HL-60 (cell line): Measurements from ENCODE around the gene OGFOD3.

ENCODE experiments used
- DNase-seq, 2 experiments: peaks; one replicate each; pipeline ENCODE4 v3.0.0-alpha.2; 2010 to 2020; ENCODE audit warnings: low read depth in 1 of 2, low spot score in 1 of 2
- H3K27ac ChIP-seq: fragments of 250-450 bp; sonication (Bioruptor Pico); replicated peaks from 2 replicates; pipeline ENCODE4 v1.5.1; 2020; ENCODE audit warnings: mild to moderate bottlenecking, moderate library complexity
- H3K27me3 ChIP-seq: fragments of 250-450 bp; sonication (Bioruptor Pico); 2 replicates; pipeline ENCODE4 v1.5.1; 2021; ENCODE audit warnings: mild to moderate bottlenecking, moderate library complexity; ENCODE audit not compliant: insufficient read depth, poor library complexity, severe bottlenecking
- H3K4me3 ChIP-seq: replicated peaks from 2 replicates; pipeline ENCODE4 v1.5.1; 2011; ENCODE audit warnings: mild to moderate bottlenecking, control low read depth, low read length; ENCODE audit not compliant: insufficient read depth
- GABPA ChIP-seq: IDR thresholded peaks from 2 replicates; pipeline ENCODE4 v1.6.1; 2012; ENCODE audit warnings: low read depth
- POLR2AphosphoS5 ChIP-seq: IDR thresholded peaks from 2 replicates; pipeline ENCODE4 v1.6.1; 2012; ENCODE audit warnings: low read depth
- SPI1 ChIP-seq: IDR thresholded peaks from 2 replicates; pipeline ENCODE4 v1.6.1; 2012; ENCODE audit warnings: low read depth, mild to moderate bottlenecking, borderline replicate concordance
- TF ChIP-seq, protein P1 (sequence below): IDR thresholded peaks from 2 replicates; pipeline ENCODE4 v1.6.1; 2012; ENCODE audit warnings: low read depth; ENCODE audit not compliant: insufficient replicate concordance
- TF ChIP-seq, protein P2 (sequence below): IDR thresholded peaks from one replicate; pipeline ENCODE4 v1.5.1; 2011; ENCODE audit warnings: low read length, control low read depth, inconsistent platforms; ENCODE audit not compliant: insufficient read depth

The OGFOD3 gene

DNA sequence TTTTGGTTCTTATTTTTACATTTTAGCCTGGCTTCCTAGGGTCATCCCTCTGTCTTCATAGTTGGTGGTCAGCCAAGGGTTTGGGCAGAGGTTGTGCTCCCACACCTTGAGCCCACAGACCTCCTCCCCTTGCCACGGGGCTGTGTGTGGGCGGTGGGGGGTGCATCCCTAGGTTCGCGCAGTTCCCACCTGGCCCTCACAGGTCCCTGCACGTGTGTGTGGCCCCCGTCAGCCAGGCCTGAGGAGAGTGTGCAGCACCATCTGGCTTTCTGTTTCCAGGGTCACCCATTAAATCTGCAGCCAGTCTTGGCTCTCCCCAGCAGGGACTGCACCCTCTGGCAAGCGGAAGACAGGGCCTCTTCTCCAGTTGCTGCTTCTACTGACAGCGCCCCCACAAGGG, 13.6 kb upstream of the OGFOD3 start:
- Histone ChIP-seq H3K27ac (no peak overlapping the region), H3K27me3 (no peaks in the 10 kb centered on the region), H3K4me3 (no peak overlapping the region)
- DNase-seq = no peak
- TF ChIP-seq GABPA = no peak
- no peak for TF ChIP-seq SPI1
- no peak for TF ChIP-seq POLR2AphosphoS5
- TF ChIP-seq, protein P1, sequence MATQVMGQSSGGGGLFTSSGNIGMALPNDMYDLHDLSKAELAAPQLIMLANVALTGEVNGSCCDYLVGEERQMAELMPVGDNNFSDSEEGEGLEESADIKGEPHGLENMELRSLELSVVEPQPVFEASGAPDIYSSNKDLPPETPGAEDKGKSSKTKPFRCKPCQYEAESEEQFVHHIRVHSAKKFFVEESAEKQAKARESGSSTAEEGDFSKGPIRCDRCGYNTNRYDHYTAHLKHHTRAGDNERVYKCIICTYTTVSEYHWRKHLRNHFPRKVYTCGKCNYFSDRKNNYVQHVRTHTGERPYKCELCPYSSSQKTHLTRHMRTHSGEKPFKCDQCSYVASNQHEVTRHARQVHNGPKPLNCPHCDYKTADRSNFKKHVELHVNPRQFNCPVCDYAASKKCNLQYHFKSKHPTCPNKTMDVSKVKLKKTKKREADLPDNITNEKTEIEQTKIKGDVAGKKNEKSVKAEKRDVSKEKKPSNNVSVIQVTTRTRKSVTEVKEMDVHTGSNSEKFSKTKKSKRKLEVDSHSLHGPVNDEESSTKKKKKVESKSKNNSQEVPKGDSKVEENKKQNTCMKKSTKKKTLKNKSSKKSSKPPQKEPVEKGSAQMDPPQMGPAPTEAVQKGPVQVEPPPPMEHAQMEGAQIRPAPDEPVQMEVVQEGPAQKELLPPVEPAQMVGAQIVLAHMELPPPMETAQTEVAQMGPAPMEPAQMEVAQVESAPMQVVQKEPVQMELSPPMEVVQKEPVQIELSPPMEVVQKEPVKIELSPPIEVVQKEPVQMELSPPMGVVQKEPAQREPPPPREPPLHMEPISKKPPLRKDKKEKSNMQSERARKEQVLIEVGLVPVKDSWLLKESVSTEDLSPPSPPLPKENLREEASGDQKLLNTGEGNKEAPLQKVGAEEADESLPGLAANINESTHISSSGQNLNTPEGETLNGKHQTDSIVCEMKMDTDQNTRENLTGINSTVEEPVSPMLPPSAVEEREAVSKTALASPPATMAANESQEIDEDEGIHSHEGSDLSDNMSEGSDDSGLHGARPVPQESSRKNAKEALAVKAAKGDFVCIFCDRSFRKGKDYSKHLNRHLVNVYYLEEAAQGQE = no peak
- TF ChIP-seq, protein P2, sequence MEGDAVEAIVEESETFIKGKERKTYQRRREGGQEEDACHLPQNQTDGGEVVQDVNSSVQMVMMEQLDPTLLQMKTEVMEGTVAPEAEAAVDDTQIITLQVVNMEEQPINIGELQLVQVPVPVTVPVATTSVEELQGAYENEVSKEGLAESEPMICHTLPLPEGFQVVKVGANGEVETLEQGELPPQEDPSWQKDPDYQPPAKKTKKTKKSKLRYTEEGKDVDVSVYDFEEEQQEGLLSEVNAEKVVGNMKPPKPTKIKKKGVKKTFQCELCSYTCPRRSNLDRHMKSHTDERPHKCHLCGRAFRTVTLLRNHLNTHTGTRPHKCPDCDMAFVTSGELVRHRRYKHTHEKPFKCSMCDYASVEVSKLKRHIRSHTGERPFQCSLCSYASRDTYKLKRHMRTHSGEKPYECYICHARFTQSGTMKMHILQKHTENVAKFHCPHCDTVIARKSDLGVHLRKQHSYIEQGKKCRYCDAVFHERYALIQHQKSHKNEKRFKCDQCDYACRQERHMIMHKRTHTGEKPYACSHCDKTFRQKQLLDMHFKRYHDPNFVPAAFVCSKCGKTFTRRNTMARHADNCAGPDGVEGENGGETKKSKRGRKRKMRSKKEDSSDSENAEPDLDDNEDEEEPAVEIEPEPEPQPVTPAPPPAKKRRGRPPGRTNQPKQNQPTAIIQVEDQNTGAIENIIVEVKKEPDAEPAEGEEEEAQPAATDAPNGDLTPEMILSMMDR = no peak

DNA sequence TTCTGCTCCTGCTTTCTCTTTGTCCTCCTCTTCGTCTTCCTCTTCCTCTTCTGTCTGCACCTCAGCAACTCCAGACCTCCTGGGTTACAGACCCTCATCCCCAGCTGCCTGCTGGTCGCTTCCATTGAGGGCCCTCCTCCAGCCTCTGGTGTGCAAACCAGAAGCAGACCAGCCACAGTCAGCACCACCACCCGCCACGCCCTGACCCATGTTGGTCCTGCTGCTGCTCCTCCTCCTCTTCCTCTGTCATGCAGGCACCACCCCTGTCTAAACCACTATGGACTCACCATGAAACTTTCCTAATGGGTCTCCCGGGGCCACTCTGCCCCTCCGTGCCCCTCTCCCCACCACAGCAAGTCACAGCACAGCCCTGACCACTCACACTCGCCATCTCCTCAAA, 11.4 kb upstream of the OGFOD3 start:
- Histone ChIP-seq H3K27me3 (no peaks in the 10 kb centered on the region), H3K27ac (no peak overlapping the region), H3K4me3 (no peak overlapping the region)
- no peak for DNase-seq
- TF ChIP-seq POLR2AphosphoS5 = no peak
- TF ChIP-seq GABPA = no peak
- TF ChIP-seq SPI1 = no peak
- TF ChIP-seq, protein P1 = no peak
- TF ChIP-seq, protein P2 = no peak

DNA sequence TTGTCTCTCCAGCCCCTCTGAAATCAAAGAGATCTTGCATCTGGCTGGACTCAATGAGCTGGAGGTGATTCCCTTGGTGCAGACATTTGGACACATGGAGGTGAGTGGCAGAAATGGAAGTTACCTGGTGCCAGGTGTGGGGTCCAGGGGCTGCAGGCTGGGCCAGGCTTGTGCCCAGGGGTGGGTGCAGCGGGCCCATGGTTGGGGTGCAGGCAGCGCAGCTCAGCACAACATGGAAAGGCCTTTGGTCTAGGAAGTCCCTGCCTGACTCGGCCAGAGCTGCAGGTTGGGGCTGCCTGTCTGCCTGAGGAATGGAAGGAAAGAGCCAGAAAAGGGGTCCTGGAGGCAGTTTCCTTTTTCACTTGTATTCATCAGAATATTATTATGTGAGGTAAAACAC, 10.2 kb upstream of the OGFOD3 start:
- Histone ChIP-seq H3K27ac (no peak overlapping the region), H3K27me3 (no peaks in the 10 kb centered on the region), H3K4me3 (no peak overlapping the region)
- TF ChIP-seq GABPA (no peak), SPI1 (no peak), POLR2AphosphoS5 (no peak)
- TF ChIP-seq, protein P2 = no peak
- no peak for DNase-seq

DNA sequence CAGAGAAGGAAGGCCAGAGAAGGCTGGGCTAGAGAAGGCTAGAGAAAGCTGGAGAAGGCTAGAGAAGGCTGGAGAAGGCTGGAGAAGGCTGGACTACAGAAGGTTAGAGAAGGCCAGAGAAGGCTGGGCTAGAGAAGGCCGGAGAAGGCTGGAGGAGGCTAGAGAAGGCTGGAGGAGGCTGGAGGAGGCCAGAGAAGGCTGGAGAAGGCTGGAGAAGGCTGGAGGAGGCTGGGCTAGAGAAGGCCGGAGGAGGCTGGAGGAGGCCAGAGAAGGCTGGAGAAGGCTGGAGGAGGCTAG, 6.4 kb upstream of the OGFOD3 start:
- no peak for DNase-seq
- TF ChIP-seq SPI1 (no peak), POLR2AphosphoS5 (no peak), GABPA (no peak)
- TF ChIP-seq, protein P1 = no peak
- TF ChIP-seq, protein P2 = no peak
- H3K4me3 ChIP-seq = no peak overlapping the region
- H3K27ac ChIP-seq = no peak overlapping the region
- no peaks in the 10 kb centered on the region for H3K27me3 ChIP-seq
